ENCODE results near the gene ZNF784.

Gene ZNF784

GRCh38 chr19:55663846-55664536, 39.6 kb upstream of the ZNF784 start:
- no peak for TF ChIP-seq EZH2phosphoT487 (IDR thresholded peaks at IDR 0.05; ENCODE audit: borderline replicate concordance, low read length)
- Histone ChIP-seq H3K79me2 (ENCODE audit: control insufficient read depth, low read length) (peaks cover 98% of the 10 kb centered on the region), H3K36me3 (ENCODE audit: control insufficient read depth, low read length) (peaks cover 96% of the 10 kb centered on the region)

GRCh38 chr19:55661826-55662225, 37.5 kb upstream of the ZNF784 start:
- Histone ChIP-seq H3K27ac (ENCODE audit: low read depth, low read length) (no peak overlapping the region), H3F3A (ENCODE audit: control insufficient read depth, insufficient read depth) (no peaks in the 10 kb centered on the region), H3K9me3 (ENCODE audit: control insufficient read depth, insufficient read depth, low read length) (no peaks in the 10 kb centered on the region), H3K4me2 (ENCODE audit: low read length) (no peak overlapping the region), H3K9me2 (replicated peaks; ENCODE audit: control insufficient read depth, low read length) (no peaks in the 10 kb centered on the region), H4K20me1 (ENCODE audit: control insufficient read depth, insufficient read depth, low read depth, low read length) (peaks cover 45% of the 10 kb centered on the region), H3K36me3 (ENCODE audit: control insufficient read depth, low read length) (peaks cover 97% of the 10 kb centered on the region), H3K4me3 (ENCODE audit: low read length) (no peak overlapping the region), H3K4me1 (ENCODE audit: control insufficient read depth, low read length) (peaks cover 31% of the 10 kb centered on the region), H3K79me2 (ENCODE audit: control insufficient read depth, low read length) (peaks cover 98% of the 10 kb centered on the region), H3K27me3 (ENCODE audit: control insufficient read depth, low read length) (no peaks in the 10 kb centered on the region)
- TF ChIP-seq EZH2phosphoT487 (IDR thresholded peaks at IDR 0.05; ENCODE audit: borderline replicate concordance, low read length): no peak
- no peak for TF ChIP-seq CTCF (IDR thresholded peaks at IDR 0.05; ENCODE audit: low read depth, low read length, poor library complexity, severe bottlenecking)

More at GRCh38 chr19:55663846-55664536, 39.6 kb upstream of the ZNF784 start:
- H3F3A ChIP-seq (ENCODE audit: control insufficient read depth, insufficient read depth): no peaks in the 10 kb centered on the region
- no peak overlapping the region for H3K4me3 ChIP-seq (ENCODE audit: low read length)
- H3K27me3 ChIP-seq (ENCODE audit: control insufficient read depth, low read length): no peaks in the 10 kb centered on the region
- peaks cover 10% of the 10 kb centered on the region for H3K4me1 ChIP-seq (ENCODE audit: control insufficient read depth, low read length)
- no peak overlapping the region for H3K4me2 ChIP-seq (ENCODE audit: low read length)
- no peaks in the 10 kb centered on the region for H3K9me3 ChIP-seq (ENCODE audit: control insufficient read depth, insufficient read depth, low read length)
- peaks cover 34% of the 10 kb centered on the region for H4K20me1 ChIP-seq (ENCODE audit: control insufficient read depth, insufficient read depth, low read depth, low read length)
- no peak overlapping the region for H3K27ac ChIP-seq (ENCODE audit: low read depth, low read length)
- H3K9me2 ChIP-seq (replicated peaks; ENCODE audit: control insufficient read depth, low read length): no peaks in the 10 kb centered on the region

- Histone ChIP-seq H3K9me2 (replicated peaks; ENCODE audit: control insufficient read depth, low read length) (no peaks in the 10 kb centered on the region), H3F3A (ENCODE audit: control insufficient read depth, insufficient read depth) (no peaks in the 10 kb centered on the region), H3K4me3 (ENCODE audit: low read length) (no peak overlapping the region), H3K79me2 (ENCODE audit: control insufficient read depth, low read length) (peaks cover 98% of the 10 kb centered on the region), H3K4me1 (ENCODE audit: control insufficient read depth, low read length) (peaks cover 32% of the 10 kb centered on the region), H3K36me3 (ENCODE audit: control insufficient read depth, low read length) (peaks cover 97% of the 10 kb centered on the region), H4K20me1 (ENCODE audit: control insufficient read depth, insufficient read depth, low read depth, low read length) (peaks cover 39% of the 10 kb centered on the region), H3K9me3 (ENCODE audit: control insufficient read depth, insufficient read depth, low read length) (no peaks in the 10 kb centered on the region), H3K4me2 (ENCODE audit: low read length) (no peak overlapping the region), H3K27me3 (ENCODE audit: control insufficient read depth, low read length) (no peaks in the 10 kb centered on the region), H3K27ac (ENCODE audit: low read depth, low read length) (no peak overlapping the region)
- TF ChIP-seq CTCF (IDR thresholded peaks at IDR 0.05; ENCODE audit: low read depth, low read length, poor library complexity, severe bottlenecking): no peak
- TF ChIP-seq EZH2phosphoT487 (IDR thresholded peaks at IDR 0.05; ENCODE audit: borderline replicate concordance, low read length): no peak
Observed at GRCh38 chr19:55660991-55661390, 36.6 kb upstream of the ZNF784 start.

- Histone ChIP-seq H3K27ac (ENCODE audit: low read depth, low read length) (no peak overlapping the region), H3K9me3 (ENCODE audit: control insufficient read depth, insufficient read depth, low read length) (no peaks in the 10 kb centered on the region), H3K36me3 (ENCODE audit: control insufficient read depth, low read length) (peaks cover 97% of the 10 kb centered on the region), H3F3A (ENCODE audit: control insufficient read depth, insufficient read depth) (no peaks in the 10 kb centered on the region), H4K20me1 (ENCODE audit: control insufficient read depth, insufficient read depth, low read depth, low read length) (peaks cover 39% of the 10 kb centered on the region), H3K79me2 (ENCODE audit: control insufficient read depth, low read length) (peaks cover 98% of the 10 kb centered on the region), H3K27me3 (ENCODE audit: control insufficient read depth, low read length) (no peaks in the 10 kb centered on the region), H3K4me3 (ENCODE audit: low read length) (no peak overlapping the region), H3K4me2 (ENCODE audit: low read length) (no peak overlapping the region), H3K4me1 (ENCODE audit: control insufficient read depth, low read length) (peaks cover 32% of the 10 kb centered on the region), H3K9me2 (replicated peaks; ENCODE audit: control insufficient read depth, low read length) (no peaks in the 10 kb centered on the region)
- TF ChIP-seq EZH2phosphoT487 (IDR thresholded peaks at IDR 0.05; ENCODE audit: borderline replicate concordance, low read length) (no peak), CTCF (IDR thresholded peaks at IDR 0.05; ENCODE audit: low read depth, low read length, poor library complexity, severe bottlenecking) (no peak)
Observed at GRCh38 chr19:55660404-55660803, 36.0 kb upstream of the ZNF784 start.

Measured in DOHH2 (cell line).